CD4-positive, alpha-beta T cell treated with Interleukin-21 for 1 hour (primary cell): ENCODE measurements around the gene TRIM69.
"Not testable (repeated sequence)": the region's sequence is repeated elsewhere in the genome, so short reads cannot be mapped to it uniquely, and the experiment has no call there.

Source experiments
- DNase-seq: peaks from one replicate; pipeline ENCODE4 v3.0.0-alpha.2; 2020

The TRIM69 gene

DNA sequence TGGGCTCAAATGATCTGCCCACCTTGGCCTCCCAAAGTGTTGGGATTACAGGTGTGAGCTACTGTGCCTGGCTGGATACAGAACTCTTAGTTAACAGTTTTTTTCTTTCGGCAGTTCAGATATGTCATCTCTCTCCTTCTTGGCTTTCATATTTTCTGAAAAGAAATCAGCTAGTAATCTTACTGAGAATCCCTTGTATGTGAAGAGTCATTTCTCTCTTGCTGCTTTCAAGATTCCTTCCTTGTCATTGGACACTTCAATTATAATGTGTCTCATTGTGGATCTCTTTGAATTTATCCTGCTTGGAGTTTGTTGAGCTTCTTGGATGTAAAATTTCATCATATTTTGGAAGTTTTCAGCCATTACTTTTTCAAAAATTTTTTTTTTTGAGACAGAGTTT, 17.0 kb downstream of the TRIM69 start:
- no peak for DNase-seq

DNA sequence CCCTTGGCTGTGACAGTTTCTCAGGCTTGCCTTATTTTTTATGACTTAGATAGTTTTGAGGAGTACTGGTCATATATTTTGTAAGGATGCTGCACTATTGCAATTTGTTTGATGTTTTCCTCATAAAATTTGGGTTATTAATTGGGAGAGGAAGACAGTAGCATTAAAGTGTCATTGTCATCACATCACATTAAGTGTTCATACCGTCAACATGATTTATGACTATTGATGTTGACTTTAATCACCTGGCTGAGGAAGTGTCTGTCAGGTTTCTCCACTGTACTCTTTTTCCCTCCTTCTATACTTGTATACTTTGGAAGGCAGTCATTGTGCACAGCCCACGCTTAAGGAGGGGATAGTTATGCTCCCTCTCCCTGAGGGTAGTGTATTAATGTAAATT, 26.9 kb downstream of the TRIM69 start:
- no peak for DNase-seq

DNA sequence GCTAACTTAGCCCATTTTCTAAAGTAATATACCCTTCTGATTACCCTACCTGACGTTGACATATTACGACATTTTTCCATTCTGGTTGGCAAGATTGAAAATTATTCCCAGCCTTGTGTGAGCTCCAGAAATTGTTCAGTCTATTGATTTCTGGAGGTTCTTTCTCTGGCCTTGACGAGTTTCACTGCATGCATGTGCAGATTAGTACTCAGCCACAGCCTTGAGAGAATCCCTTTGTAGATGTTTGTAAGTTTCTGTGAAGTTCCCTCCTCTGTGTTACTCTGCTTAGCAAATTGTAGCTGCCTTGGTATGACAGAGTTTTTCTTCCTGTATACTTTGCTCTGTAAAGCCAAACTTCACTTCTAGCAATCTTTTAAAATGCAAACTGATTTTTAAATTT, 27.5 kb downstream of the TRIM69 start:
- no peak for DNase-seq

DNA sequence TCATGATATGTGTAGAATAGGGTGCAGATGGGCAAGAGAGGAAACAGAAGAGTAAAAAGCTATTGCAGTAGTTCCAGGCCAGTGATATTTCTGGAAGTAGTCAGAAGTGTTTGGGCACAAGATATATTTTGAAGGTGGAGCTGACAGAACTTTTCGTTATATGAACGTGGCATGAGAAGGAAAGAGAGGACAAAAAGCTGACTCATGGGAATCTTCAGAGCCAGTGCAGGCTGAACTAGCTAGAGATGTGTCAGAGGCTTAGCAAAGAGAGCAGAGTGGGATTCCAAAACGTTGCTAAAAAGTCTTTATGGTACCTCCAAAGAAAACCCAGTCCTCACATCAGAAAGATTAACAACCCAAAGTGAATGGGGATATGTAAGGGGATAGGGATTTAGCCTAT, 28.7 kb downstream of the TRIM69 start:
- DNase-seq: no peak

DNA sequence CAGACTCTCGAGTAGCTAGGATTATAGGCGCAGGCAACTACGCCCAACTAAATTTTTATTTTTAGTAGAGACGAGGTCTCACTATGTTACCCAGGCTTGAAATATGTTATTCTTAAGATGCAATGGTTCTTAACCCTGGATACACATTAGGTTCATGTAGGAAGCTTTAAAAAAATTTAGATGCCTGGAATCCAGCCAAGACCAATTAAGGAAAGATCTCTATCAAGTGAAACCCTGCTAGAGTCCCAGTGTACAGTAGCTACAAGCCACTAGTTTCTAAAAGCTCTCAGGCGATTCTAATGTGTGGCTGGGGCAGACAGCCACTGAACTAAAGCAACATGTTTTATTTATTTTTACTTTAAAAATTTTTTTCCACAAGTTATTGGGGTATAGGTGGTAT, 33.2 kb downstream of the TRIM69 start:
- no peak for DNase-seq

DNA sequence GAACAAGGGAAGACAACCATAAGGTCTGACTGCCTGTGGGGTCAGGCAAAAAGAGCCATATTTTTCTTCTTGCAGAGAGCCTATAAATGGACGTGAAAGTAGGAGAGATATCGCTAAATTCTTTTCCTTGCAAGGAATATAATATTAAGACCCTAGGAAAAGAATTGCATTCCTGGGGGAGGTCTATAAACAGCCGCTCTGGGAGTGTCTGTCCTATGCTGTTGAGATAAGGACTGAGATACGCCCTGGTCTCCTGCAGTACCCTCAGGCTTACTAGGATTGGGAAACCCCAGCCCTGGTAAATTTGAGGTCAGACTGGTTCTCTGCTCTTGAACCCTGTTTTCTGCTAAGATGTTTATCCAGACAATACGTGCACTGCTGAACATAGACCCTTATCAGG, 34.4 kb downstream of the TRIM69 start:
- not testable (repeated sequence) for DNase-seq

DNA sequence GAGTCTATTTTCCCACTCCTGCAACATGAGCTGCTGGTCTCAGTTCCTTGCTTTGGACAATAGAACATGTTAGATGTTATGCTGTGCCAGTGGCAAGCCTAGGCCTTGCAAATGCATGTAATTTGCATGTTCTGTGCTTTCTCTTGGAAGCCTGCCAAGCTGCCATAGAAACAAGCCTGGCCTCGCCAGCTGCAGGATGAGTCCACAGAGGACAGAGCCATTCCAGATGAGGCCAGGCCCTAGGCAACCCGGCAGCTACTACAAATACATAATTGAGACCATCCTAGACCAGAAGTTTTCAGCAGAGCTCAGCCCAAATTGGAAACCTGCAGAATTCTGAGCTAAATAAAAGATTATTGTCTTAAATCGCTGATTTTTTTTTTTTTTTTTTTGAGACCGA, 39.6 kb downstream of the TRIM69 start:
- DNase-seq: no peak

DNA sequence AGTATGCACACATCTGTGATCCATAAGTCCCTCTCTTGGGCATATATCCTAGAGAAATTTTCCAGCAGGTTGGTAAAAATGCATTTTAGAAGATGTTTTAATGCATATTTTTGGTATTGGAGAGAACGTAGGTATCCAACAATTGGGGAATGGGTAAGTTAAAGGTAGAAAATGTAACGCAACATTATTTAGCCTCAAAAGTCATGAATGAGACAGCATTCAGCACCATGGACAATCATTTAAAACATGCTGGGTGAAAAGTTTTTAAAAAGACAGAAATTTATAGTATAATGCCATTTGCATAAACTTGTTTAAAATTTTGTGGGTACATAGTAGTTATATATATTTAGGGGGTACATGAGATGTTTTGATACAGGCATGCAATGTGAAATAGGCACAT, 43.4 kb downstream of the TRIM69 start:
- DNase-seq: no peak

DNA sequence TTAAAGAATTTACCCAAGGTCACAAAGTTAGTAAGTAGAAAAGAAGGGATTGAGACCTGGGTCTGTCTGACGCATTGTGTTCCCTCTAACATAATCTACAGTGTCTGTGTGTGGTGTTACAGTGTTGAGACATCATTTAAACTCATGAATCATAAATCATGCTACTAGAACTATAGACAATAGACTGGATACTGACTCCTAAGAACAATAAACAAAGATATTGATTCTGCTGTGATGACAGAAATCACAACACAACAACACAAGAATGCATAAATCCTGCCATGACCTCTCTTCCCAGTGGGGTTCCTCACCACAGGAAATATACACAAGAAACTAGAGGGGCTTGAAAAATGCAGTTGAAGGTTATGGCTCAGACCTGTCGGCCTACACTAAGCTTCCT, 44.3 kb downstream of the TRIM69 start:
- DNase-seq: no peak

DNA sequence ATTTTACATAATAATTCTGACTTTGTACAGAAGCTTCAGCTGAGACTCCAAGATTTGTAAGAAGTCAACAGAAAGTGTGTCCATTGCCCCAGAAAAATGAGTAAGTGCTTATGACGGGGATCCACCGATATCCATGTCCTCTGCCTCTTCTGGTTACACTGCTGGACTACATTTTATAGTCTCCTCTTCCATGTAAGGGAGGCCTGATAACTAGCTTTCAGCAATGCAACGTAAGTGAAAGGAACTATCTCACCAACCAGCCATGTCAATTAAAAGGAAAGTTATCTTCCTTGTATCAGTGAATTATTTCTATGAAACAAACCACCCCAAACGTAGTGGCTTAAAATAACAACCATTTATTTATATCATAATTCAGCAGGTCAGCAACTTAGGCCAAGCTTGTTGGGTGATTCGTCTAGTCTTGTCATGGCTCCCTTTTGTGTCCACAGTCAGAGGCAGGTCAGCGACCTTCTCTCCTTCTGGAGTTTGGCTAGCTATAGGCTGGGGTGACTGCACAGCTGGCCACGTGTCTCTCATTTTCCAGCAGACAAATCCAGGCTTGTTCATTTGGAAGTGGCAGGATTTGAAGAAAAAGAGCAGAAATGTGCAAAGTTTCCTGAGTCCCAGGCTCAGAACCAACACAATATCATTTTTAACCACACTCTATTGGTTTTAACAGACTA, 44.9 kb downstream of the TRIM69 start:
- DNase-seq: no peak

DNA sequence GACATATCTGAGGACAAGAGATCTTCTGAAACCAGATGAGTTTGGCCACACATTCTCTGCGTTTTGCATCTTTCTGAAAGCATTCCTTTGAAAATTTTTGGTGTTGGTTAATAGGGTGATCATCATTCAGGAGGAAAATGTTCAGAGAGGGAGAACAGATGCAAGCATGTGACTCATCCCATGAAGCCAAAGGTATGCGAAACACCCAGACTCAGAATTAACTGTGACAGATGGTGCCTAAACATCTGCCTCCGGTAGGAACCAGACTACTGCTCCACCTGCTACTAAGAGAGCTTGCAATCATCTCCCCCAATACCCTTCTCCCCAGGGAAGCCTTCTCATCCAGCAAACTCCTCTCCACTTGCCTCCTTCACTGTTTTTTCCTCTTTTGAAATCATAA, 46.2 kb downstream of the TRIM69 start:
- no peak for DNase-seq

DNA sequence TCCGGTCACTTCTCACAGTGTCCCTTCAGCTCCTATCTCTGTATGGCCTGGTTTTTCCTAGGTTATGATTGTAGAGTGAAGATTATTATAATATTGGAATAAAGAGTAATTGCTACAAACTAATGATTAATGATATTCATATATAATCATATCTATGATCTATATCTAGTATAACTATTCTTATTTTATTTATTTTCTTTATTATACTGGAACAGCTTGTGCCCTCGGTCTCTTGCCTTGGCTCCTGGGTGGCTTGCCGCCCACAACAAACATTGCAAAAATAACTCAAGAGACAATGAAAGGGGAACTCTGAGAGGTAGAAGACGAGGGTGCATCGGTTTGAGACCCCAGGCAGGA, 48.6 kb downstream of the TRIM69 start:
- not testable (repeated sequence) for DNase-seq

DNA sequence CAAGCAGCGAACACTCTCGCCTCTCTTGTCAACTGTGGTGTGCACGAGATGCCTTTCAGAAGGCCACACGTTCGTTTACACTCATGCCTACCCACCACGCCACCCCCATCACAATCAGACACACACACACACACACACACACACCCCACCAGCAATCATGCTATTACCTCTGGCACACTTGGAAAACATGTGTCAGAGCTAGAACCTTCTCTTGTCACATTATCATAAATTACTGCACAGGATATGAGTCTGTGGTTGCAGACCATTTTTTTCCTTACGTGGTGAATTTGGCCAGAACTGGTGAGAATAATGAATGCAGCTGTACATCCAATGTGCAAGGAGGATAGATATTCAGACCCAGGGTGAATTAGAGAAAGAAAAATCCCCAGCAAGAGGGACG, 52.4 kb downstream of the TRIM69 start:
- peak; percentile 17 for DNase-seq

DNA sequence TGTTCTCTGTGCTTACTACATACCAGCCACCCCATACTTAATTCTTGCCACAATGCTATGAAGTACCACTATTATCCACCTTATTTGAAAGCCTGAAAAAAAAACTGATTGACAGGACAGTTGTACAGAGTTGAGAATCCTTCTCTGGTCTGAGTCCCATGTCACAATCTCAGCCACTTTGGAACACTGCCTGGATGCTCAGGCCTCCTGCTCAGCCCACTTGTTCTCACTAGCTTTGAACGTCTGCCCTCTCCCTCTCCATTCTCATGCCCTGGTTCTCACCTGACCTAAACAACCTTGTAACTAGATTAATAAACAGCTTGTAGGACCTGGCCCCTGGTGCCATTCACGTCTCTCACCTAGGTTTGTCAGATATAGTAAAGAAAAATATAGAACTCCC, 53.9 kb downstream of the TRIM69 start:
- no peak for DNase-seq

DNA sequence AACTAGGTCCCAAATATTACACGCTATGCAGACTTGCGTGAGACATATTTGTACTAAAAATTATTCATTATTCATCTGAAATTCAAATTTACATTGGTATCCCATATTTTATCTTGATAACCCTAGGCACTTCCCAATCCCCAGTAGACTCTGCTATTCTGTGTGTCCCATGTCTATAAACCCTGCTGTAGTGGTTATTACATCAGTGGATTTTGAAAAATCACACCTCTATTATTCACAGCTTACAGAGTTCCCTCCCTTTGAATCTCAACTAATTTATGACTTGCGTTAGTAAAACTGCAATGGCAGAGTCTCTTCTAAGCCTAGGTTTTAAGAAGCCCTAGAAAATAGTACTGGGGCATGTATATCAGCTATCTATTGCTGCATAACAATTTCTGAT, 54.3 kb downstream of the TRIM69 start:
- DNase-seq: no peak

DNA sequence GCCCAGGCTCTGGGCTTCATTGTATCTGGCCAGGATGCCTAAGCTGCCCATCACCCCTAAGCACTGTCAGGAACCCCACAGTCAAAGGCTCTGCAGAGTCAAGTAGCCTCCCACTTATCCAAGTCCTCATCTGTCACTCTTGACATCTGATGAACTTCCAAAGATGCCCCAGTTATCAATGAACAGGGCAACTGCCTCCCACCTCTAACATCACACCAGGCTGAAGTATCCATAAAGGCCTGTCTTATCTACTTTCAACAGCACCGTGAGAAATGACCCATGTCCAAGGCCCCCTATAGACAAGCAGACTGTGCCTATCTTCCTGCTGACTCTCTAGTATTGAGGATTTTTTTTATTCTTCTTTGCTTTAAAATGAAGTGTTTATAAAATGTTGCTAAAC, 56.4 kb downstream of the TRIM69 start:
- DNase-seq: no peak

DNA sequence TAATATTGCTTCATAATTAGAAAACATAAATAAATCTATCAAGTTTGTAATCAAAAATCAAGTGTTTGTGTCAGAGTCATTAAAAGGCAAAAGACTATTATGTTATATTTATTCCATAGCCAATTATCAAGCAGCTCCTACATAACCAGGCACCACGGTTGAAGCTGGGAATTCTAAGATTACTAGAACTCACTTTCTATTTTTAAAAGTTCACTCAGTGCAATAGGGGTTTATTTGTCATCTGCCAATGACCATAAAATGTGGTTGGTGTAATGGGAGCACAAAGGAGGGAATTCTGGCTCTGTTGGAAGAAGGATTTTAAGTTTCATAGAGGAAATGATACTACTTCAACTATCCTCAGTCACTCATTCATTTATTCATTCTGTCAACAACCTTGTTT, 57.7 kb downstream of the TRIM69 start:
- no peak for DNase-seq

DNA sequence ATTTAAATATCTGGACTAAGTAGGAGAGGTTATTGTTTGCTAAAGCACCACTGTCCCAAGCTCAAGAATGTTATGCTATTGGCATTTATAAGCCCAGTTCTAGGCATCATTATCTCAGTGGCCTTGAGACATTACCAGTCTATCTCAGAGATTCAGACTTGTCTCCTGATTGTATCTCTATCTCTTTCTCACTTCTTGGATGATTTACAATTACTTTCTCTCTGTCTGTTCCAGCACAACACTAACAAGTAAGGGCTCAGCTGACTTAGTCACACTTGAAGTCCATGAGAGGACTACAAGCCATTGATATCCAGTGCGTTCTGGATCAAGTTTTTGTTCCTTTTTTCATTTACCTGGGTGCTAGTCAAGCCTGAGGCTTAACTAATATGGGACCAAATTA, 60.2 kb downstream of the TRIM69 start:
- no peak for DNase-seq

DNA sequence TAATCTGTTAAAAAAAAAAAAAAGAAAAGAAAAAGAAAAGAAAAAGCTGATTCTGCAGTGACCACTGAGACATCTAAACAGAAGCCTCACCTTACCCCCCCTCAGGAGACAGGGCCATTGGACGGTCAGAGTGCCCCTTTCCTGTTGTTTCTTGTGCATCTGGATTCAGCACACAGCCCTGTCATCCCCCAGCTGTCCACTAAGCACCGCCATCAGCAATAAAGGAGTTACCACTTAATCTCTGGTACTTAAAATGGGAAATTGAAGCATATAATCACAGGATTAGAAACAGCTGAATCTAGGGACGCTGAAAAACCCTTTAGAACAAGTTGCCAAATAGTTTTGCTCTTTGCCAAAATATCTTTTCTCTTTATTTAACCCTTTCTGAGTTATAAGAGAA, 62.5 kb downstream of the TRIM69 start:
- DNase-seq: no peak

DNA sequence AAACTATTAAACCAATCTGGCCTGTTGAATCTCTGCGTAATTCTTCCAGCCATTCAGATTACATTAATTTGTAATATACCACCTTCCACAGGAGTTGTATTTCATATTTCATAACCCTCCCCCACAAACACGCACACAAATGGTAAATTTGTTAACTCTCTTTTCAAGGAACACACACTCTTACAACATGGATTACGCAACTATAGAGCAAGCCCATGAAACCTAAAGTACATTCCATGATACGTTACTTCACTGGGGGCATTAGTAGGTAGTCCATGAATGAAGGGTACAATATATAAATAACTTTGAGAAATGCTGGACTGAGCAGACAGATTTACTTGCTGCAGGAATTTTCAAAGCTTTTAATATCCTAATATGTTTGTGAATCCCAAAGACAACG, 65.0 kb downstream of the TRIM69 start:
- DNase-seq: no peak

DNA sequence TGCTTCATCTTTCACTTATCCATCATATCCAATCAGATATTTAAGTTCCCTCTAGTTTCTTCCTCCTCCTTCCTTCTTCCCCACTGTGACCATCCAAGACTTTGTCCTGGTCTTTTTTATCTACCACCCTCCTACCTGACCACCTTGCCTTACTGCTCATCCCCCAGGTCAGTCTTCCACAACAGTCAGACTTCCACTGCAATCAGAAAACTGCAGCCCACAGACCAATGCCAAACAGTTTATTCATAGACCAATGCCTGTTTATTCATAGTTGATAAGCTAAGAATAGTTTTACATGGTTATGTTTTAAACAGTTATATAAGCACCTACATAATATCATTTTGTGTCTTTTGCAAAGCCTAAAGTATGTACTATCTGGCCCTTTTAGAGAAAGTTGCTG, 65.5 kb downstream of the TRIM69 start:
- no peak for DNase-seq

DNA sequence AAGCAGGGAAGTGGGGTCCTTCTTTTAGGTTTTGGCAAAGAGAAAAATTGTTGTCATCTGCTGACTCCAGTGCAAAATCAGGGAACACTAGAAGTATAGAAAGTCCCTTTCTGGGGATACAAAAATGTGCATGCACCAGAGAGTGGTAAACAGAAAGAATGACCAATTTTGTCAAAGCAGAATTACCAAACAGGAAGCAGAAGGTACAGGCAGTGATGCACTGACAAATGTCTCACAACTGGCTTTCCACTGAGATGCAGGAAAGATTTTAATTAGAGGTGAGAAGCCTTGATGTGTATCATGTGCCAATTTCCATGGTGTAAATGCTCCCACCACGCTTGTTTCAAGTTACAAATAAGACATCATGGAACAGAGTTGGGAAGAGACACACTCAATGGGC, 66.0 kb downstream of the TRIM69 start:
- no peak for DNase-seq

DNA sequence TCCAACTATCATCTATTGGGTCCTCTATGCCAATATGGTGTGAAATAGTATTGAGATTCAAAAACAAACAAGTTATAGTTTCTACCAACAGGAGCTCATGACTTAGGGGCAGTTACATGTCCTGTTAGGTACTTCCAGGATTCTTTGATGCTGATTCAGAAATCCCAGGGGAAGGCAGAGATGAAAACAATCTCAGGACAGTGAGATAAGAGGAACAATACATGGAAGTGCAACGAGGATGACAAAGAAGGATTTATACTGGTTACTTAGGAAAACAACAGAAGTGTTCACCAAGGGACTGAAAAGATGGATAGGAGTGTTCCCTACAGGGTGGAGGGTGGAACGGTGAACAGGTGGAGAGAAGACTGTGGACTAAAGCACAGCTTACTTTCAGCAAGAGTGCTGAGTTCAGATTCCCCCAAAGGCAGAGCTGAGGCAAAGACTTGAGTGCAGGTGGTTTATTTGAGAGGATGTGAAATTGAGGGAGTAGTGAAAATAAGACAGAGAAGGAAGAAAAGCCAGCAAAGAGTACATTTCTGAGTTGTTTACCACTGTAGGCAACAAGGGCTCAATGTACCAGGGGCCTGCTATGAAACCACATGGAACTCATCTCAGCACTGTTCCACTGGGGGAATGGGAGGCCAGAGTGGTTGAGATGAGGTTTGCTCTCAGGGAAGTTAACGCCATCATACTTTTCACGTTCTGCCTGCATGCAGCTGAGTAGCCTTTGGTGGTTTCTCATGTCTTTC, 68.1 kb downstream of the TRIM69 start:
- DNase-seq: no peak

DNA sequence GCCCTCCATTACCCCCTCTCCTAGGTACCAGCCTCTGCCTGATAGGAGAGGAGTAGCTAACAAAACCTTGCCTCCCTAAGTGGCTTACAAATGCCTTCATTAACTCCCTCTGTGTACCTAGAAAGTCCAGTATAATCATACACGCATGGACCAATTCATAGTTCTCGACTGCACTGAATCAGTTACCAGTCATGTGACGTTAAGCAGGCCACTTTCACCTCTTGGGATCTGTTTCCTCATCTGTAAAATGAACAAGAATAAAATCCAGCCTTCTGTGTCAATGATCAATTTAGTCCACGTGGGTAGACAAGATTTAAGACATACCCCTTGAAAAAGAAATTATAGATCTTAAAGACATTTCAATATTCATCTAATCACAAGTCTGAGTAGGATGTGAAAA, 72.2 kb downstream of the TRIM69 start:
- no peak for DNase-seq

DNA sequence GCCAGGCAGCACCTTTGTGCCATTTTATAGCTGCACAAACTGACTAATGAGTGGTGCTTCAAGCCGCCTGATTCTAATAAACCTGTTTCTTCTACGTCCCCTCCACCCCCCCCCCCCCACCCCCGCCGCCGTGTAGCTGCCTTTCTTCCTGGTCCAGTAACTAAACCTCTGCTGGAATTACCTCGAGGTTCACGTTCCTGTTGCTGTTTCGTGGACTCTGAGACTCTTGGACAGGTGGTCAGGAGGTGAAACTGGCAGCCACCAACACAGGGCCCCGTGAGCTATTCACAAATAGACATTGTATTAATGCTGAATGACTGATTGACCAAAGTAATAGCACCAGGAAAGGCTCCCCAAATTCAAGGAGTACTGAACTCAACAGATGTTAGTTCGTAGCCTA, 73.9 kb downstream of the TRIM69 start:
- DNase-seq: no peak
